ENCODE results near the gene ALOX12.

Gene ALOX12

DNA sequence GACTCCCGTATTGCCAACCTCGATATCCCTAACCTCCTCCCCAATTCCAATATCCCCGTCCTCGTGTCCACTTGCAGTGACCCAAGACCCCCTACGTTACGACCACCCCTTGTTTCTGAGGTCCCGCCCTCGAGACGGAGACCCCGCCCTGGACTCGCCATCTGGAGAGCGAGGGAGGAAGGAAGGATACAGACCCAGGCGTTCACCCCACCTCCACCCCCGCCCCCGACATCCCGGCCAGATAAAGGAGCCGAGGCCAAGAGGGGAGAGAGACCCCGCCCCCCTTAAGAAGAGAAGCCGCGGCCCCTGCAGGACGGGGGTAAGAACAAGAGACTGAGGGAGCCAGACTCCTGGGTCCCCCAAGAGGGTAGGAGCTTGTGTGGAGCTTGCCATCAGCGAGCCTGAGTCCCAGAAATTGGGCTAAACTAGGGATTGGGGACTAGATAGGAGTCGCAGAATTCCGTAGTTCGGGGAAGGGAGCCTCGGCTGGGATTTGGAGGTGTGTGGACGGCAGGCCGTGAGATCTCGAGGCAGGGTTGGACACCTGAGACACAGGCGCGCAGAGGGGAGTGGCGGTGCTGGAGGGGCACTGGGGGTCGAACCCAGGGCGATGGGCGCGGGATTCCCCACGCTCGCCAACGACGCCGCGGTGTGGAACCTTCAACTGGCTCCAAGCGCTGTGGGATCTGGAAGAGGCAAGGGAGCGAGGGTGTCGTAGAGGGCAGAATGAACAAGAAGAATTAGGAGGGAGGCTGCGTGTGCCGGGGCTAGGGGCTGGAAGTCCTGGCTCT lies 27.1 kb downstream of the ALOX12 start, which contains the start of gene BCL6B:
TSS of gene BCL6B (plus strand) at position 270 of the 791 bp plus-strand sequence. CDS start 622 bp downstream, outside the sequence.
- no peak for DNase-seq (ENCODE audit: low spot score)

DNA sequence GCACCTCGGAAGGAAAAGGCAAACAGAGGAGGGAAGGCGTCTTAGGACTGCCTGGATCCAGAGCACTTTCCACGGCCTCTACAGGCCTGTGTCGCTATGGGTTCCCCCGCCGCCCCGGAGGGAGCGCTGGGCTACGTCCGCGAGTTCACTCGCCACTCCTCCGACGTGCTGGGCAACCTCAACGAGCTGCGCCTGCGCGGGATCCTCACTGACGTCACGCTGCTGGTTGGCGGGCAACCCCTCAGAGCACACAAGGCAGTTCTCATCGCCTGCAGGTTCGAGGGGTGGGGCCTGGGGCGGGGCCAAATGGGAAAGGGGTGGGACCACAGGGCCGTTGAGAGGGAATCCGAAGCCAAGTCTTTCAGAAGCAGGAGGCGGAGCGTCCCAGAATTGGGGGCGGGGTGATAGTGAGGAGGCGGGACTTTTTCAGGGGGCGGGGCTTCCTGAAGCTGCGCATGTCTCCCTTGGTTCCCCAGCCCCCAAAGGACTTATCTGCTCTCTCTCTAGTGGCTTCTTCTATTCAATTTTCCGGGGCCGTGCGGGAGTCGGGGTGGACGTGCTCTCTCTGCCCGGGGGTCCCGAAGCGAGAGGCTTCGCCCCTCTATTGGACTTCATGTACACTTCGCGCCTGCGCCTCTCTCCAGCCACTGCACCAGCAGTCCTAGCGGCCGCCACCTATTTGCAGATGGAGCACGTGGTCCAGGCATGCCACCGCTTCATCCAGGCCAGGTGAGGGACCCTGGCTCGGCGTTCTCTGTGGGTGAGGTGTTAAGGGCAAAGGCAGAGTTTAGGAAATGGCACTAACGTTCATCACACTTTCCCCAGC lies 27.9 kb downstream of the ALOX12 start:
- peak; percentile 92 for DNase-seq (ENCODE audit: low spot score)

DNA sequence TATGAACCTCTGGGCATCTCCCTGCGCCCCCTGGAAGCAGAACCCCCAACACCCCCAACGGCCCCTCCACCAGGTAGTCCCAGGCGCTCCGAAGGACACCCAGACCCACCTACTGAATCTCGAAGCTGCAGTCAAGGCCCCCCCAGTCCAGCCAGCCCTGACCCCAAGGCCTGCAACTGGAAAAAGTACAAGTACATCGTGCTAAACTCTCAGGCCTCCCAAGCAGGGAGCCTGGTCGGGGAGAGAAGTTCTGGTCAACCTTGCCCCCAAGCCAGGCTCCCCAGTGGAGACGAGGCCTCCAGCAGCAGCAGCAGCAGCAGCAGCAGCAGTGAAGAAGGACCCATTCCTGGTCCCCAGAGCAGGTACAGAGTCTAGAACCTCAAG lies 28.5 kb downstream of the ALOX12 start:
- no peak for DNase-seq (ENCODE audit: low spot score)

DNA sequence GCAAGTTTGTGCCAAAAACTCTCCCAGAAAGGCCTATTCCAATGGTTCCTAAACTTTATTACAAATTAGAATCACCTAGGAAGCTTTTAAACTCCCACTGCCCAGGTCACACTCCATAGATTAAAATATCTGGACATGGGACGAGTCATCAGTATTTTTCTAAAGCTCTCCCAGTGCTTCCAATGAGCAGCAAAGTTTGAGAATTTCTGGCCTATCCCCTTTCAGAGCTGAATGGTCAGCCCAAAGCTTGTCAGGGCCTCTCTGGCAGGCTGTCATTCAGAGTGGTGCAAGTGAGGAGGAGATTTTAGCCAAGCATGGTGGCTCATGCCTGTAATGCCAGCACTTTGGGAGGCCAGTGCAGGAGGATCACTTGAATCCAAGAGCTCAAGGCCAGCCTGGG lies 29.4 kb downstream of the ALOX12 start:
- DNase-seq (ENCODE audit: low spot score), result no peak

DNA sequence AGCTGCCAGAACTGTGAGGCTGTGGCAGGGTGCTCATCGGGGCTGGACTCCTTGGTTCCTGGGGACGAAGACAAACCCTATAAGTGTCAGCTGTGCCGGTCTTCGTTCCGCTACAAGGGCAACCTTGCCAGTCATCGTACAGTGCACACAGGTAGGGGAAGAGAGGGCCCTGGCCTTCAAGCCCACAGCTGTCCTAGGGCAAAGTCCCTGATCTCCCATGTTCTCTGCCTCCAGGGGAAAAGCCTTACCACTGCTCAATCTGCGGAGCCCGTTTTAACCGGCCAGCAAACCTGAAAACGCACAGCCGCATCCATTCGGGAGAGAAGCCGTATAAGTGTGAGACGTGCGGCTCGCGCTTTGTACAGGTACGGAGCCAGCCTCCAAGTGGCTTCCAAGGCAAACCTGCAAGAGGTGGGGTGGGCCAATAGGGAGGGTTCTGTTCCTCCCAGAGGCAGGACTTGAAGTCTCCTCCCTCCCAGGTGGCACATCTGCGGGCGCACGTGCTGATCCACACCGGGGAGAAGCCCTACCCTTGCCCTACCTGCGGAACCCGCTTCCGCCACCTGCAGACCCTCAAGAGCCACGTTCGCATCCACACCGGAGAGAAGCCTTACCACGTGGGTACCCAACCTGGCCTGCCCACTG lies 30.7 kb downstream of the ALOX12 start:
- no peak for DNase-seq (ENCODE audit: low spot score)

DNA sequence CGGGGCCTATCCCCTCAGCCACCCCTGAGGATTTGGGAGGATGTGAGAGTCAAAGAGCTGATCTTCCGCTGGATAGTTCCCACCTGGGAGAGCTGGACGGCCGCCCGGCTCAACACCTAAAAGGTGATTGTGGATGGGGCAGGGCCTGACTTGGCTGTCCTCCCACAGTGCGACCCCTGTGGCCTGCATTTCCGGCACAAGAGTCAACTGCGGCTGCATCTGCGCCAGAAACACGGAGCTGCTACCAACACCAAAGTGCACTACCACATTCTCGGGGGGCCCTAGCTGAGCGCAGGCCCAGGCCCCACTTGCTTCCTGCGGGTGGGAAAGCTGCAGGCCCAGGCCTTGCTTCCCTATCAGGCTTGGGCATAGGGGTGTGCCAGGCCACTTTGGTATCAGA lies 31.5 kb downstream of the ALOX12 start:
- DNase-seq (ENCODE audit: low spot score), result no peak

DNA sequence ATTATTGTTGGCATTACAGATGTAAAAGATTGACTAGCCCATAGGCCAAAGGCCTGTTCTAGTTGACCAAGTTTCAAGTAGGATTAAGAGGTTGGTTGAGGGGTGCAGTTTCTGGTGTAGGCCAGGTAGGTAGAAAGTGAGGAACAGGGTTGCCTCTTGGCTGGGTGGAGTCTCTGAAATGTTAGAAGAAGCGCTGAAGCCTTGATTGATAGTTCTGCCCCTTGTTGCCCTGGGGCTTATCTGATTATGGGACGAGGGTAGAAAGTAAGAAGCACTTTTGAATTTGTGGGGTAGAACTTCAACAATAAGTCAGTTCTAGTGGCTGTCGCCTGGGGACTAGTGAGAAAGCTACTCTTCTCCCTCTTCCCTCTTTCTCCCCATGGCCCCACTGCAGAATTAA lies 33.2 kb downstream of the ALOX12 start:
- no peak for DNase-seq (ENCODE audit: low spot score)

DNA sequence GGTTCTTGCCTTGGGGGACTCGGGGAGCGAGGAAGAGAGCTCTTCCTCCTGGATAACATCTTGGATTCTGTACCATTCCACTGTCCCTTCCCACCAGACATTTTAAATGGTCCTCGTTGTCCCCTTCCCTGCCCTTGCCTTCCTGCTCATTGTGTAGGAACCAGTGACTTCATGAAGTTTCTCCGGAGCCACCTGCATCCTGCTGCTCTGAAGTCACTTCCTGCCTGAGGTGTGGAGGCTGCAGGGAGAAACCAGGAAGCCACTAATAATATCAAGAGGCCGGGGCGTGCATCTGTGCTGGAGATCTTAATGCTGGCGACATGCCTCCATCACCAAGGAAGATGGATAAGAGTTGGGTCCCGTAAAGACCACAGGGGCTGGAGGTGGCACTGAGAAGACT lies 33.8 kb downstream of the ALOX12 start:
- DNase-seq (ENCODE audit: low spot score), result peak; percentile 56

DNA sequence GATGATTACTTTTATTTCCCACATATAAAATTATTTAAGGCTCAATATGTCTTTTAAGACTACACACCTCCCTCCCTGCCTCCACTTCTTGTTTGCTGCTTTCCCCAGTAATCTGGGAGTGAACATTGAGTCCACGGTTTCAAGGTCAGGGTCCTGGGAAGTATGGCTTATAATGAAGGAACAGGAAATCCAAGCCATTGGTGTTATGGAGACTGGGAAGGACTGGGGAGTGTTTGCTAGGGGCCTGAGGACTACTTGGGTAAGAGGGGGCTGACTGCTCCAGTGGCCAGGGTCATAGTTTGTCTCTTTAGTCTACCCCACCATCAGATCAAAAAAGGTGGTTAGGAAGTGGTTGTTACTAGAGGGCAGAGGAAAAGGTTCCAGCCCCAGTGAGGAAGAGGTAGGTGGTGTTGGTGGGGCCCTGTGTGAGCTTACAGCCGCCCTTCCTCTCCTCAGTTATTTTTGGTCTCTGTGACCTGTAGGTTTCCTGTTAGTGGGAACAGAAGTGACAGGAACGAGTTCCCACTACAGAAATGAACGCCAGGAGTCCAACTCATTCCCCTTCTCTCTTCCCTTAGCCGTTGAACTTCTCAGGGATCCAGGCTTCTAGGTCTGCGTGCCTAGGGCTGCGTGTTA lies 39.2 kb downstream of the ALOX12 start:
- DNase-seq (ENCODE audit: low spot score), result peak; percentile 62

DNA sequence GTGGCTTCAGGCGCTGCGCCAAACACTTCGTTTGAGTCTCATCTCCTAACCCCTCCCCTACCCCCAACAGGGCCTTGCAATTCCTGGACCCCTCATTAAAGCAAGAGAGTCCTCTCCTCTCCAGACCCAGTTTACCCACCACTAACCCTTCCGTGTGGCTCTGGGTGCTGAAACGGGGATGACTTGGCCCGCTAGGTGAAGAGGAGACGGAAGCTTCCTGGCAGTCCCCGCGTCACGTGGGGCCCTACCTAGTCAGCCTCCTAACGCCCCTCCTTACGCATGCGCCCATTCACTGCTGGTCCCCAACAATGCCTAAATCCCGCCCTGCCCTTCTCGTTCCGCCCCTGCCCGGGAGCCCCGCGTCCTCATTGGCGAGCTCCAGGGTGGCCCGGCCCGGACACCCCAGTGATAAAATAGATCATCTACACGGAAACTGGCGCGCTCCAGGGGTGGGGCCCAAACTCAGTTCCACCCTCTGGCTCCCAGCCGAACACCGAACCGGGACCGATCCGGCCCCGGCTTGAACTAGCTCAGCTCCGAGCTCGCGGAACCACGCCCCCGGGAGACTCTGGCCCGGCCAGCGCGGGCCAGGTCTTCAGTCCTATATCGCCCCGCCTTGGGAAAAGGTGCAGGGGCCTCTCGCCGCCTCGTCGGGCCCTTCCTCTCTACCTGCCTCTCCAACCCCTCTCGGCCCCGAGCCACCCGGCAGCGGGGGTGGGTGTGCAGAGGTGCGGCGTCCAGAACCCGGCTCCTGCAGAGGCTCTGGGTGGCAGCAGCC lies 39.9 kb downstream of the ALOX12 start, which contains the start of gene SLC16A13:
TSS of gene SLC16A13 (plus strand) at position 425 of the 778 bp plus-strand sequence. CDS start 368 bp downstream, outside the sequence.
- peak; percentile 99 for DNase-seq (ENCODE audit: low spot score)

DNA sequence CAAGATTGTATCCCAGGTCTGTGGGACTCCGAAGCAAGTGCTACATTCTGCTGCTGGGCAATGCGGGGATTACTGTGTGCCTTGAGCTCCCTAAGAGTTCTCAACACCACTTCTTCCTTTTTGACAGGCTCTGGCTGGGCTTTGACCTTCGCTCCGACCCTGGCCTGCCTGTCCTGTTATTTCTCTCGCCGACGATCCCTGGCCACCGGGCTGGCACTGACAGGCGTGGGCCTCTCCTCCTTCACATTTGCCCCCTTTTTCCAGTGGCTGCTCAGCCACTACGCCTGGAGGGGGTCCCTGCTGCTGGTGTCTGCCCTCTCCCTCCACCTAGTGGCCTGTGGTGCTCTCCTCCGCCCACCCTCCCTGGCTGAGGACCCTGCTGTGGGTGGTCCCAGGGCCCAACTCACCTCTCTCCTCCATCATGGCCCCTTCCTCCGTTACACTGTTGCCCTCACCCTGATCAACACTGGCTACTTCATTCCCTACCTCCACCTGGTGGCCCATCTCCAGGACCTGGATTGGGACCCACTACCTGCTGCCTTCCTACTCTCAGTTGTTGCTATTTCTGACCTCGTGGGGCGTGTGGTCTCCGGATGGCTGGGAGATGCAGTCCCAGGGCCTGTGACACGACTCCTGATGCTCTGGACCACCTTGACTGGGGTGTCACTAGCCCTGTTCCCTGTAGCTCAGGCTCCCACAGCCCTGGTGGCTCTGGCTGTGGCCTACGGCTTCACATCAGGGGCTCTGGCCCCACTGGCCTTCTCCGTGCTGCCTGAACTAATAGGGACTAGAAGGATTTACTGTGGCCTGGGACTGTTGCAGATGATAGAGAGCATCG lies 42.4 kb downstream of the ALOX12 start:
- no peak for DNase-seq (ENCODE audit: low spot score)

DNA sequence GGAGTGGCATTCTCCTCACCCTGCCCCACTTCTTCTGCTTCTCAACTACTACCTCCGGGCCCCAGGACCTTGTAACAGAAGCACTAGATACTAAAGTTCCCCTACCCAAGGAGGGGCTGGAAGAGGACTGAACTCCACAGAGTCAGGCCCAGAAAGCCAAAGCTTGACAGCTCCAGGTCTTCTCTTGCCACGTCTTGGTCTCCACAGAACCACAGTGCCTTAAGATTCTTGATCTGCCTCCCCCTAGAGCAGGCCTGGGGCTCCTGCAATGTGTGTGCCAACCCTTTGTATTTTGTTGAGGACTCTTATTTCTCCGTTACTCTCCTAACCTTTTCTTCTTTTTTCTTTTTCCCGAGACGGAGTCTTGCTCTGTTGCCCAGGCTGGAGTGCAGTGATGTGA lies 44.0 kb downstream of the ALOX12 start:
- DNase-seq (ENCODE audit: low spot score), result no peak

DNA sequence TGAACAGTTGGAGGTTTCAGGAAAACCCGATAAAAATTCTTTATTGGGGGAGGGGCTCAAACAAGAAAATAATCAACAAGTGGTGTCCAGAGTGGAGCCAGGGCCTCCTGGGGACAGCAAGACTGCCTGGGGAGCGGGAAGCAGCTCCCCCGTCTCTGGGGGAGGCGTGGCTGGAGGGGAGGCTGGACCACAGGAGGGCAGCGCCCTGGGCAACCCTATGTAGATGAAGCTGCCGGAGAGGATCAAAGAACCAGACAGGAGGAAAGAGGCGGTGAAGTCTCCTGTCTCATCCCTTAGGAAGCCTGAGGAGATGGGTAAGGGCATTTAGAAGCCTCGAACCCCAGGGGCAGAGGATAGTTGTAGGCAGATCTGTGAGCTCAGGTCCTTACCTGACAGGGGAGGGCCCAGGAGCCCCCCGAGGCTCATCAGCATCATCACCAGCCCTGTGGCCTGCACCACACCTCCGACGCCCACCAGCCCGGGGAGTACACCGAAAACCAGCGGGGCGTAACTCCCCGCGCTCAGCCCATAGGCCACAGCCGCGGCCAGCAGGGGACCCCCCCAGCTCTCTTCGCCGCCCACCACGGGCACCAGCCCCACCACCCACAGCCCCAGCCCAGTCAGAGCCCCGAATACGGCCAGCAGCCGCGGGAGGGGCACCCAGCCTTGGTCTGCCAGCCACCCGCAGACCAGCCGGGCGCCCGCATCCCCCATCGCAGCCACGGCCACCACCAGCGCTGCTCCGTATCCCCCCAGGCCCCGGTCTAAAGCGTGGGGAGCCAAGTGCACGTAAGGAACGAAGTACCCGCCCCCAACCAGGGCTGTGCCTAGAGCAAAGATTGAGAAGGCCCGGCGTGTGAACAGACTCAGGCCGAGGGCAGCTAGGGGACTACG lies 46.0 kb downstream of the ALOX12 start:
- DNase-seq (ENCODE audit: low spot score), result no peak

DNA sequence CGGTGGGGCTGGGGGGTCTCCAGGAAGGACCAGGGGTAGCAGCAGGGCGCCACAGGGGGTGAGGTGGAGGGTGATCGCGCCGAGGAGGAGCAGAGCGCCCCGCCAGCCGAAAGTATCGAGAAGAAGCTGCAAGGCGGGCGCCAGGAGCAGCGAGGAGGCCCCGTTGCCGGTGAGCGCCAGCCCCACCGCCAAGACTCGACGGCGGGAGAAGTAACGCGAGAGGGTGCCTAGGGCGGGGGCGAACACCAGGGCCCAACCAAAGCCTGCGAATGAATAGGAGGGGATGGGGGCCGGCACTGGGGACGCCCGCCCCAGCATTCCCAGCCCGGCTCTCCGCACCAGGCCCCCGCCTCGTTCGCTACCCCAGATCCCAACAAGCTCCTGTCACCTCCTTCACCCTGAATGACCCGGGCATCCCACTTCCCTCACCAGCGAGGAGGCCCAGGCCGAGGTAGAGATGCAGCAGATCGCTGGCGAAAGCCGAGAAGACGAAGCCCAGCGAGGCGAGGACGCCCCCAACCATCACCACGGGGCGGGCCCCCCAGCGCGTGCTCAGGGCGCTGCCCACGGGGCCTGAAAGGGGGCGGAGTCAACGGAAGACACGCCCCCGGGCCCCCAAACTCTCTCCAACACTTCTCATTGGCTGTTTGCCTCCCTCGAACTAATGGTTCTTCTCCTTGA lies 46.8 kb downstream of the ALOX12 start:
- DNase-seq (ENCODE audit: low spot score), result peak; percentile 17

DNA sequence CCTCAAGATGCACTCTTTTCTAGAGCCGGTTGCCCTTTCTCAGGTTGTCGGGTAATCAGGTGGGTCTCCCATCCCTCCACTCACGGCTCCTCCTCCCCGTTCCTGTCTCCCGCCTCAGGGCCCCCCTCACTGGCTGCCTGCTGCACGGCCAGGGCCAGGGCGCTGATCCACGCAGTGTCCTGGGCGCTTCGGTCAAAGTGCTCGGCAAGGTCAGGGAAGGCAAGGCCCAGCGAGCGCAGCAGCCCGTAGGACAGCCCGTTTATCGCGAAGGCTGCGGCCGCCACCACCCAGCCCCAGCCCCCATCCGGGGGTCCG lies 47.3 kb downstream of the ALOX12 start:
- DNase-seq (ENCODE audit: low spot score), result no peak

DNA sequence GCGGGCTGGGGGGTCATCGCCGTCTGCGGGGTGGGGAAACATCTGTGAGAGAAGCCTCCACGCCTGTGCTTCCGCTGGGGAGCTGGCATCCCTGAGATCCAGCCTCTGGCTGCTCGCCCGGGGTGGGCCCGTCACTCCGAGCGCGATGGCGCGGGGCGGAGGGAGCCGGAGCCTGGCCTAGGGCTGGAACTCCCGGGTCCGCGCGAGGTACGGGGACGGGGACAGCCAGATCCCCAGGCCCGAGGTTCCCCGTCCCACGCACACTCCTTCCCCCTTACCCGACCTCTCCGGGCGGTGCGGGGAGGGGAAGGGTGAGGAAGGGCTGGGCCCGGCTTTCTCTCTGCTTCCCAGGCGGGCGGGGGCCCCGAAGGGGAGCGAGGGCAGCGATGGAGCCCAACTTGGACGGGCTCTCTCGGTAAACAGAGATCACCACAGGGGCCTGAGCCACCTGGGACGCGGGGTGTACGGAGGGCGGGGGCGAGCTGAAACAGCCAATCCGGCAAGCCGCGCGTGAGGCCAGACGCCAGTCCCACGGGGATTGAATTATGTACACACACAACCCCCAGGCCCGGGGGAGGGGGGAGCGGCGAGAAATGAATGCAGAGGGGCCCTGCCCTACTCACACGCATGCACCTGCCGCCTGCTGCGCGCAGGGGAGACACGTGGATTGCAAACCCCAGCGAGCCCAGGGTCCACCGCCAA lies 47.8 kb downstream of the ALOX12 start, which contains the start of gene SLC16A11:
TSS of gene SLC16A11 (minus strand) at position 596 of the 702 bp plus-strand sequence. CDS start at position 17, 579 bp downstream.
- DNase-seq (ENCODE audit: low spot score), result no peak

DNA sequence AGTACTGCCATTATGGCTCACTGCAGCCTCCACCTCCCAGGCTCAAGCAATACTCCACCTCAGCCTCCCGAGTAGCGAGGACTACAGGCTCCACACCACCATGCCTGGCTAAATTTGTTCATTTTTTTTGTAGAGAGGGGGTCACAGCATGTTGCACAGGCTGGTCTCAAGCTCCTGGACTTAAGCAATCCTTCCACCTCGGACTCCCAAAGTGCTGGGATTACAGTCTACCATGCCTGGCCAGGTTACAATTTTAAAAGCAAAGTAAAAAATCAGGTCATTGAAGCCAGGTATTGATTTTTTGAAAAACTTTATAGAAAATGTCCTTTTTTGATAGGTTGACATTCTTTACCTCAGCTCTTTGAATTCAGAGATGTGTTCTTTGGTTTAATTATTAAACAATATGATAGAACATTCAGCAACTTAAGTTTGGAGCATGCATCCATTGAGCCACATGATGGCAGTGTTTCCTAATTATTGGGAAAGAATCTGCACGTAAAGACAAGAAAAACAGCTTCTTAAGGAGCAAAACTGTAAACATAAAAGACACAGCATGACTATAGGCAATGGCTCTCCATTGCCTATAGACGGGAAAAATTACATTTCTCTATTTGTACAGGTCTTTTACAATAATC lies 49.8 kb downstream of the ALOX12 start:
- DNase-seq (ENCODE audit: low spot score), result peak; percentile 71
